ENCODE data around the gene LPGAT1.

The LPGAT1 gene

DNA sequence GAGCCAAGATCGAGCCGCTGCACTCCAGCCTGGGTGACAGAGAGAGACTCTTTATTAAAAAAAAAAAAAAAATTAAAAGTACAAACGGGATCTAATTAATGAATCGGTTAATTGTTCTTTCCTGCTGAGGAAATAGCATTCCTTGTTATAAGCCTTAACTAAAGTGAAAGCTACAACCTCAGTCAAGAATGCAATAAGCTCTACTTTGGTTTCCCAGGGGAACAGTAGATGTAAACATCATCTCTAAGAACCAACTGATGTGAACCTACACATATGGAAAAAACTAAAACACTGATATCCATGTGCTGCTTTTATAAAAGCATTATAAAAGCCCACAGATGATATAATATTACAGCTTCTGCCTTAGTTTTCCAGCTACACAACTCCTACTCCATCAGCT is 41.9 kb downstream of the LPGAT1 start:
- no peak overlapping the region for H3K4me3 ChIP-seq (ENCODE audit: low read depth, low read length)
- H3K9me3 ChIP-seq, result no peaks in the 10 kb centered on the region
- no peak for DNase-seq

GRCh38 chr1:211783897-211784296 is 46.7 kb downstream of the LPGAT1 start:
- Histone ChIP-seq H3K4me3 (ENCODE audit: low read depth, low read length) (no peak overlapping the region), H3K36me3 (no peaks in the 10 kb centered on the region; the same call in 1 of the 2 replicates), H3K4me1 (no peaks in the 10 kb centered on the region; the same call in 1 of the 2 replicates), H3K27me3 (no peaks in the 10 kb centered on the region), H3K9me3 (no peaks in the 10 kb centered on the region)
- no peak for DNase-seq
- TF ChIP-seq, protein P1, sequence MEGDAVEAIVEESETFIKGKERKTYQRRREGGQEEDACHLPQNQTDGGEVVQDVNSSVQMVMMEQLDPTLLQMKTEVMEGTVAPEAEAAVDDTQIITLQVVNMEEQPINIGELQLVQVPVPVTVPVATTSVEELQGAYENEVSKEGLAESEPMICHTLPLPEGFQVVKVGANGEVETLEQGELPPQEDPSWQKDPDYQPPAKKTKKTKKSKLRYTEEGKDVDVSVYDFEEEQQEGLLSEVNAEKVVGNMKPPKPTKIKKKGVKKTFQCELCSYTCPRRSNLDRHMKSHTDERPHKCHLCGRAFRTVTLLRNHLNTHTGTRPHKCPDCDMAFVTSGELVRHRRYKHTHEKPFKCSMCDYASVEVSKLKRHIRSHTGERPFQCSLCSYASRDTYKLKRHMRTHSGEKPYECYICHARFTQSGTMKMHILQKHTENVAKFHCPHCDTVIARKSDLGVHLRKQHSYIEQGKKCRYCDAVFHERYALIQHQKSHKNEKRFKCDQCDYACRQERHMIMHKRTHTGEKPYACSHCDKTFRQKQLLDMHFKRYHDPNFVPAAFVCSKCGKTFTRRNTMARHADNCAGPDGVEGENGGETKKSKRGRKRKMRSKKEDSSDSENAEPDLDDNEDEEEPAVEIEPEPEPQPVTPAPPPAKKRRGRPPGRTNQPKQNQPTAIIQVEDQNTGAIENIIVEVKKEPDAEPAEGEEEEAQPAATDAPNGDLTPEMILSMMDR (IDR thresholded peaks at IDR 0.05; ENCODE audit: low read depth, low read length), result no peak

More for the DNA sequence above, 41.9 kb downstream of the LPGAT1 start:
- Histone ChIP-seq H3K4me1 (no peaks in the 10 kb centered on the region; the same call in 1 of the 2 replicates), H3K36me3 (peaks cover 11% of the 10 kb centered on the region), H3K27me3 (no peaks in the 10 kb centered on the region)
- TF ChIP-seq, protein P1 (IDR thresholded peaks at IDR 0.05; ENCODE audit: low read depth, low read length), result no peak

DNA sequence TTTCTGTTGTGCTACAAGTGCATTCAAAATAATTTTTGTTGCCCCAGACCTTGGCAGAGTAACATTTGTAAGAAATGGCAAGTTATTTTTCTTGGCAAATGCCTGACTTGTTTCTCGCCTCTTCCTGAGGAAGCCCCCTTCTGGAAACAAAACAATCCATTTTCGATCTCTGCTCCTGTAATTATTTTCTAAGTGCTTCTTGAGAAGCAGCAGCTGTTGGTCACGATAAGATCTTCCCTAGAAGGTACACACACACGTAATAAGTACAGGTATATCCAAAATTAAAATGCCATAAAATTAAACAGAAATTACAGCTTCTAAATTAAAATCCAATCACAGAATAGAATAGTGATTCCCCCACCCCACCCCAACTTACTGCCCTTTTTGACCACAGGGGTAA is 47.3 kb downstream of the LPGAT1 start:
- H3K9me3 ChIP-seq, result no peaks in the 10 kb centered on the region
- TF ChIP-seq, protein P1 (IDR thresholded peaks at IDR 0.05; ENCODE audit: low read depth, low read length), result no peak
- H3K4me1 ChIP-seq, result no peaks in the 10 kb centered on the region
- DNase-seq, result no peak
- no peaks in the 10 kb centered on the region; the same call in 1 of the 2 replicates for H3K36me3 ChIP-seq
- no peaks in the 10 kb centered on the region for H3K27me3 ChIP-seq
- no peak overlapping the region for H3K4me3 ChIP-seq (ENCODE audit: low read depth, low read length)

GRCh38 chr1:211781260-211781659 is 49.3 kb downstream of the LPGAT1 start:
- TF ChIP-seq, protein P1 (IDR thresholded peaks at IDR 0.05; ENCODE audit: low read depth, low read length), result no peak
- no peak overlapping the region for H3K4me3 ChIP-seq (ENCODE audit: low read depth, low read length)

DNA sequence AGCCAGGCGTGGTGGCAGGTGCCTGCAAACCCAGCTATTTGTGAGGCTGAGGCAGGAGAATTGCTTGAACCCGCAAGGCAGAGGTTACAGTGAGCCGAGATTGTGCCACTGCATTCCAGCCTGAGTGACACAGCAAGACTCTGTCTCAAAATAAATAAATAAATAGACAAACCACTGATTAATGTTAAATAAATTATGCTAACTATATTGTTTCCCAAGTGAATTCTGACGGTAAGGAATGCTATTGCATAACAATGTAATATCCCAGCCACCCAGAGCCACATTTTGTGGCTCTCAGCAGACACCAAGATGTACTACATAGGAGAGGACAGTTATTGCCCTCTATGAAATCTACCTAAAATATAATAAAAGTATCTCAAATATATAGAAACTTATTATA is 55.4 kb downstream of the LPGAT1 start:
- Histone ChIP-seq H3K36me3 (peaks cover 2% of the 10 kb centered on the region; the same call in 1 of the 2 replicates), H3K4me1 (no peaks in the 10 kb centered on the region), H3K27me3 (no peaks in the 10 kb centered on the region), H3K9me3 (no peaks in the 10 kb centered on the region), H3K4me3 (ENCODE audit: low read depth, low read length) (no peak overlapping the region)
- no peak for DNase-seq
- TF ChIP-seq, protein P1 (IDR thresholded peaks at IDR 0.05; ENCODE audit: low read depth, low read length), result no peak

More at GRCh38 chr1:211781260-211781659, 49.3 kb downstream of the LPGAT1 start:
- no peaks in the 10 kb centered on the region for H3K4me1 ChIP-seq
- H3K9me3 ChIP-seq, result no peaks in the 10 kb centered on the region
- no peaks in the 10 kb centered on the region for H3K27me3 ChIP-seq
- H3K36me3 ChIP-seq, result peaks cover 2% of the 10 kb centered on the region; the same call in 1 of the 2 replicates
- no peak for DNase-seq

- H3K4me3 ChIP-seq (ENCODE audit: low read depth, low read length), result no peak overlapping the region
- peaks cover 6% of the 10 kb centered on the region; the same call in 1 of the 2 replicates for H3K36me3 ChIP-seq
- no peaks in the 10 kb centered on the region for H3K9me3 ChIP-seq
- DNase-seq, result no peak
- TF ChIP-seq, protein P1 (IDR thresholded peaks at IDR 0.05; ENCODE audit: low read depth, low read length), result no peak
- H3K4me1 ChIP-seq, result no peaks in the 10 kb centered on the region; the same call in none of the 2 replicates
- no peaks in the 10 kb centered on the region for H3K27me3 ChIP-seq
Measured at GRCh38 chr1:211764701-211765100, 65.9 kb downstream of the LPGAT1 start.
